B cell (primary cell): ENCODE results near the gene MVB12B. TPM values are rescaled to one million over a fixed set of nuclear protein-coding genes. Genes with fewer than 3 reads are reported as not detected.

Experiments
- ATAC-seq: fragments of 200-7000 bp; cut with Tn5 transposase; one replicate; pipeline ENCODE4 v1.10.0; 2021; ENCODE audit warnings: low read depth, mild to moderate bottlenecking, moderate number of reproducible peaks, moderate library complexity
- CTCF ChIA-PET: fragments of 350-600 bp; sonication (Branson Sonifier 250); formaldehyde crosslinking; loops from one replicate; lab custom pipeline; 2021; ENCODE audit warnings: antibody characterized with exemption, inconsistent platforms; lab: Charles Lee
- POLR2A ChIA-PET: fragments of 350-600 bp; sonication (Branson Sonifier 250); formaldehyde crosslinking; loops from one replicate; lab custom pipeline; 2021; ENCODE audit warnings: antibody characterized with exemption; lab: Charles Lee
- DNase-seq: peaks from one replicate; pipeline ENCODE4 v3.0.0; 2013
- H2AFZ ChIP-seq: 2 replicates; pipeline ENCODE4 v1.6.1; 2012; ENCODE audit warnings: mild to moderate bottlenecking, low read depth, low read length; ENCODE audit not compliant: insufficient read depth, poor library complexity, severe bottlenecking
- H3K27ac ChIP-seq, 2 donors: 1 replicate in 1 of 2; 2 replicates in 1 of 2; pipeline ENCODE4 v1.5.1; 2012 to 2013; ENCODE audit warnings: low read length in 2 of 2, mild to moderate bottlenecking in 2 of 2, moderate library complexity in 1 of 2
- H3K27me3 ChIP-seq, 4 experiments: fragments of 200-600 bp in 1 of 4; sonication (generic) in 1 of 4; replicated peaks in 1 of 4; 1 replicate in 2 of 4; 2 replicates in 2 of 4; pipeline versions ENCODE4 v1.6.1 to v1.7.0; 2013 to 2016; ENCODE audit warnings: low read length in 3 of 4, mild to moderate bottlenecking in 2 of 4, mixed read lengths in 1 of 4, moderate library complexity in 1 of 4; ENCODE audit not compliant: insufficient read depth in 4 of 4, control insufficient read depth in 3 of 4; ENCODE audit errors: control extremely low read depth in 1 of 4
- H3K36me3 ChIP-seq, 2 experiments: replicated peaks in 1 of 2; 1 replicate in 1 of 2; 2 replicates in 1 of 2; pipeline versions ENCODE4 v1.6.1 to v1.7.1; 2013; ENCODE audit warnings: low read length in 1 of 2; ENCODE audit not compliant: insufficient read depth in 2 of 2, control insufficient read depth in 1 of 2; ENCODE audit errors: control extremely low read depth in 1 of 2, extremely low read depth in 1 of 2
- H3K4me1 ChIP-seq, 2 donors: fragments of 200-600 bp in 1 of 2; sonication (generic) in 1 of 2; 1 replicate in 1 of 2; 2 replicates in 1 of 2; pipeline versions ENCODE4 v1.5.1 to v1.6.1; 2013 to 2017; ENCODE audit warnings: low read length in 2 of 2; ENCODE audit not compliant: control insufficient read depth in 2 of 2, insufficient read depth in 2 of 2
- H3K4me2 ChIP-seq: replicated peaks from 2 replicates; pipeline ENCODE3; 2012; ENCODE audit warnings: mild to moderate bottlenecking, low read depth, low read length; ENCODE audit not compliant: poor library complexity, severe bottlenecking
- H3K4me3 ChIP-seq, 5 experiments: fragments of 200-600 bp in 1 of 5; sonication (generic) in 1 of 5; 1 replicate in 3 of 5; 2 replicates in 2 of 5; pipeline versions ENCODE4 v1.5.1 to v1.7.0; 2011 to 2016; ENCODE audit warnings: low read length in 4 of 5, mild to moderate bottlenecking in 4 of 5, low read depth in 2 of 5, control low read depth in 1 of 5, moderate library complexity in 1 of 5; ENCODE audit not compliant: insufficient read depth in 1 of 5; ENCODE audit errors: control extremely low read depth in 1 of 5, extremely low read depth in 1 of 5
- H3K79me2 ChIP-seq: fragments of 200-600 bp; sonication (generic); one replicate; pipeline ENCODE4 v1.6.0; 2016; ENCODE audit warnings: low read length; ENCODE audit not compliant: control insufficient read depth, insufficient read depth
- H3K9ac ChIP-seq: fragments of 200-600 bp; sonication (generic); 2 replicates; pipeline ENCODE4 v1.6.1; 2017; ENCODE audit warnings: mild to moderate bottlenecking, low read length, moderate library complexity
- H3K9me3 ChIP-seq, 3 donors: one replicate each; pipeline versions ENCODE4 v1.6.1 to v1.7.1; 2013; ENCODE audit warnings: low read length in 2 of 3; ENCODE audit not compliant: control insufficient read depth in 2 of 3, insufficient read depth in 1 of 3; ENCODE audit errors: control extremely low read depth in 1 of 3
- H4K20me1 ChIP-seq: 2 replicates; pipeline ENCODE4 v1.6.0; 2012; ENCODE audit warnings: mild to moderate bottlenecking, low read length; ENCODE audit not compliant: insufficient read depth, control insufficient read depth, poor library complexity, severe bottlenecking
- H3K27ac Mint-ChIP-seq: one replicate; pipeline ENCODE4 v1.8.0; 2021; ENCODE audit warnings: mixed read lengths
- H3K27me3 Mint-ChIP-seq: one replicate; pipeline ENCODE4 v1.8.0; 2021; ENCODE audit warnings: mixed read lengths
- H3K4me1 Mint-ChIP-seq: one replicate; pipeline ENCODE4 v1.8.0; 2021; ENCODE audit warnings: mixed read lengths
- H3K4me3 Mint-ChIP-seq: one replicate; pipeline ENCODE4 v1.8.0; 2021; ENCODE audit warnings: mixed read lengths
- H3K9me3 Mint-ChIP-seq: one replicate; pipeline ENCODE4 v1.8.0; 2022; ENCODE audit warnings: mixed read lengths; ENCODE audit not compliant: insufficient read depth
- CTCF ChIP-seq: fragments of 200-600 bp; IDR thresholded peaks from one replicate; pipeline ENCODE4 v1.8.0; 2022; ENCODE audit warnings: antibody characterized with exemption, mild to moderate bottlenecking
- EZH2 ChIP-seq: IDR thresholded peaks from 2 replicates; pipeline ENCODE4 v1.6.1; 2012; ENCODE audit warnings: borderline replicate concordance, low read depth, mild to moderate bottlenecking, moderate library complexity, low read length; ENCODE audit not compliant: insufficient read depth, poor library complexity, severe bottlenecking
- whole genome bisulfite sequencing: methylation state at CpG from one replicate; pipeline ENCODE4 v1.1.5; 2013; ENCODE audit warnings: missing lambda C conversion rate; ENCODE audit not compliant: insufficient coverage; 5-methylcytosine and 5-hydroxymethylcytosine counted together
- intact Hi-C: fragments of 100-400 bp; cut with micrococcal nuclease; formaldehyde crosslinking; loops from one replicate; pipeline ENCODE4 v1.10.0; 2022
- polyA plus RNA-seq: library from polyadenylated mRNA; depleted of rRNA; stranded (reverse); fragments of >200 nt; gene quantifications from 2 replicates; pipeline ENCODE4 v1.2.3, GENCODE V29; 2012
- total RNA-seq, 2 donors: library from RNA; stranded (reverse); fragments of 120-200 nt in 1 of 2; gene quantifications; 1 replicate in 1 of 2; 2 replicates in 1 of 2; pipeline versions ENCODE4 v1.2.3 to v1.2.4, GENCODE V29; 2013 to 2022

MVB12B gene
- total and polyA plus RNA-seq, 2 donors (not counting 1 experiment from before 2014, with no cell fraction given), result 1.2 to 9.8 TPM

GRCh38 chr9:126411225-126411947 lies 84.8 kb downstream of the MVB12B start:
- ATAC-seq, result peak; percentile 91
- H3K27me3 ChIP-seq, result no peaks in the 10 kb centered on the region
- H3K9ac ChIP-seq, result peak overlapping the region; percentile 46
- Mint-ChIP-seq H3K27me3 (no peaks in the 10 kb centered on the region), H3K4me1 (peaks cover 38% of the 10 kb centered on the region), H3K9me3 (no peaks in the 10 kb centered on the region), H3K4me3 (peak overlapping the region; percentile 89), H3K27ac (peak overlapping the region; percentile 80)
- H3K36me3 ChIP-seq, result no peaks in the 10 kb centered on the region
- TF ChIP-seq CTCF, result no peak
- TF ChIP-seq EZH2, result no peak
- peak overlapping the region; percentile 11 to 45 (median 35) for H3K4me3 ChIP-seq
- no peaks in the 10 kb centered on the region for H3K9me3 ChIP-seq
- ChIA-PET POLR2A (interaction anchor here (0.5 kb wide), 1 partner anchor 131 kb away, joined by 3 read pairs; no protein-coding TSS in a partner anchor), CTCF (interaction anchor here (1.2 to 4.8 kb wide), 2 partner anchors 13 to 59 kb away, joined by 3 to 27 read pairs; no protein-coding TSS in a partner anchor)
- intact Hi-C loops, result loop anchor here (1.0 kb wide), 1 partner anchor 60 kb away; no protein-coding TSS in a partner anchor
- peak overlapping the region; percentile 46 for H2AFZ ChIP-seq
- H3K79me2 ChIP-seq, result no peaks in the 10 kb centered on the region
- peak overlapping the region; percentile 76 for H3K4me2 ChIP-seq
- H3K4me1 ChIP-seq, result peaks cover 30 to 34% of the 10 kb centered on the region in 2 donors
- WGBS, result 37% methylated on average over 4 of the region's 12 CpGs
- peak overlapping the region; percentile 58 to 67 for H3K27ac ChIP-seq
- peak; percentile 71 for DNase-seq
- H4K20me1 ChIP-seq, result no peaks in the 10 kb centered on the region

- ATAC-seq (no peak), DNase-seq (no peak)
- peaks cover 30 to 34% of the 10 kb centered on the region in 2 donors for H3K4me1 ChIP-seq
- no peaks in the 10 kb centered on the region for H4K20me1 ChIP-seq
- Mint-ChIP-seq H3K9me3 (no peaks in the 10 kb centered on the region), H3K27ac (peak overlapping the region; percentile 80), H3K4me1 (peaks cover 38% of the 10 kb centered on the region), H3K27me3 (no peaks in the 10 kb centered on the region), H3K4me3 (peak overlapping the region; percentile 89)
- H2AFZ ChIP-seq, result peak overlapping the region; percentile 46
- peak overlapping the region; percentile 58 to 67 for H3K27ac ChIP-seq
- no peaks in the 10 kb centered on the region for H3K27me3 ChIP-seq
- H3K79me2 ChIP-seq, result no peaks in the 10 kb centered on the region
- H3K4me3 ChIP-seq, result peak overlapping the region in 4 of 5 experiments; percentile 24 to 45 (median 36)
- peak overlapping the region; percentile 46 for H3K9ac ChIP-seq
- TF ChIP-seq CTCF (no peak), EZH2 (no peak)
- WGBS, result 42% methylated on average over 3 of the region's 6 CpGs
- POLR2A ChIA-PET, result no interaction called here
- H3K9me3 ChIP-seq, result no peaks in the 10 kb centered on the region
- no peaks in the 10 kb centered on the region for H3K36me3 ChIP-seq
- peak overlapping the region; percentile 76 for H3K4me2 ChIP-seq
- intact Hi-C loops, result loop anchor here (1.0 kb wide), 1 partner anchor 59 kb away; no protein-coding TSS in a partner anchor
- CTCF ChIA-PET, result interaction anchor here (4.8 kb wide), 1 partner anchor 13 kb away, joined by 27 read pairs; no protein-coding TSS in a partner anchor
Observed at GRCh38 chr9:126411948-126412284, 85.3 kb downstream of the MVB12B start.
